Adipose tissue (tissue), 3 donors: ENCODE results near the gene RAI1. TPM values are rescaled to one million over a fixed set of nuclear protein-coding genes. Genes with fewer than 3 reads are reported as not detected.

Experiments used
- H3K27ac ChIP-seq: one replicate; pipeline ENCODE4 v1.5.1; 2013; ENCODE audit warnings: low read depth, low read length
- WGBS, 3 donors: extraction: QIAGEN DNeasy Blood & Tissue Kit; methylation state at CpG; one replicate each; pipeline ENCODE4 v1.1.7; 2013; 5-methylcytosine and 5-hydroxymethylcytosine counted together
- polyA plus RNA-seq, 3 donors: library from polyadenylated mRNA; stranded (reverse); fragments of 200-250 nt; gene quantifications; one replicate each; pipeline ENCODE4 v1.2.3, GENCODE V29; 2013
- donor health status: healthy with polysubstance abuse.
- donor health status: Bipolar disorder and iron deficiency.
- donor health status: healthy.

RAI1 gene
- polyA plus RNA-seq, 3 donors: 4.5 to 9.3 (median 6.4) TPM

- 84 to 91% (median 88%) methylated on average over 20 of the region's 20 CpGs for WGBS, 3 donors
- H3K27ac ChIP-seq: no peak overlapping the region
These were observed 85.0 kb downstream of the RAI1 start for GRCh38 chr17:17766077-17766743.

- WGBS, 3 donors: 78 to 91% (median 88%) methylated on average over 4 of the region's 4 CpGs
- H3K27ac ChIP-seq: no peak overlapping the region
These were observed 85.5 kb downstream of the RAI1 start for GRCh38 chr17:17766744-17767120.

GRCh38 chr17:17767154-17767869 lies 86.1 kb downstream of the RAI1 start:
- H3K27ac ChIP-seq: no peak overlapping the region

GRCh38 chr17:17767887-17768418 lies 86.7 kb downstream of the RAI1 start:
- no peak overlapping the region for H3K27ac ChIP-seq
- WGBS, 3 donors: 85 to 89% (median 85%) methylated on average over 6 of the region's 6 CpGs

More at GRCh38 chr17:17767154-17767869, 86.1 kb downstream of the RAI1 start:
- WGBS, 3 donors: 82 to 87% (median 87%) methylated on average over 7 of the region's 7 CpGs

- no peak overlapping the region for H3K27ac ChIP-seq
These were observed 87.3 kb downstream of the RAI1 start for GRCh38 chr17:17768424-17769088.

GRCh38 chr17:17769869-17770631 lies 88.8 kb downstream of the RAI1 start:
- 75 to 85% (median 85%) methylated on average over 23 to 25 of the region's 25 CpGs for WGBS, 3 donors
- no peak overlapping the region for H3K27ac ChIP-seq

More at GRCh38 chr17:17768424-17769088, 87.3 kb downstream of the RAI1 start:
- WGBS, 3 donors: 55 to 65% (median 60%) methylated on average over 14 of the region's 14 CpGs

- WGBS, 3 donors: 77 to 84% (median 78%) methylated on average over 13 of the region's 13 CpGs
- no peak overlapping the region for H3K27ac ChIP-seq
These were observed 89.4 kb downstream of the RAI1 start for GRCh38 chr17:17770632-17771044.

- 90 to 95% (median 93%) methylated on average over 10 of the region's 10 CpGs for WGBS, 3 donors
- H3K27ac ChIP-seq: no peak overlapping the region
These were observed 90.4 kb downstream of the RAI1 start for GRCh38 chr17:17771498-17772201.

GRCh38 chr17:17772231-17772630 lies 91.0 kb downstream of the RAI1 start:
- WGBS, 3 donors: 51 to 77% (median 67%) methylated on average over 3 of the region's 3 CpGs
- no peak overlapping the region for H3K27ac ChIP-seq

- WGBS, 3 donors: 41 to 75% (median 69%) methylated on average over 21 of the region's 21 CpGs
- no peak overlapping the region for H3K27ac ChIP-seq
These were observed 93.0 kb downstream of the RAI1 start for GRCh38 chr17:17774009-17774881.

GRCh38 chr17:17776889-17777288 lies 95.6 kb downstream of the RAI1 start:
- H3K27ac ChIP-seq: no peak overlapping the region
- 70 to 85% (median 81%) methylated on average over 3 of the region's 3 CpGs for WGBS, 3 donors

- no peak overlapping the region for H3K27ac ChIP-seq
- WGBS, 3 donors: 55 to 68% (median 61%) methylated on average over 8 of the region's 8 CpGs
These were observed 97.2 kb downstream of the RAI1 start for GRCh38 chr17:17778308-17779014.

- no peak overlapping the region for H3K27ac ChIP-seq
These were observed 97.9 kb downstream of the RAI1 start for GRCh38 chr17:17779015-17779611.

GRCh38 chr17:17780922-17781590 lies 99.8 kb downstream of the RAI1 start:
- WGBS, 3 donors: 34 to 71% (median 49%) methylated on average over 11 of the region's 11 CpGs
- H3K27ac ChIP-seq: no peak overlapping the region

More at GRCh38 chr17:17779015-17779611, 97.9 kb downstream of the RAI1 start:
- 60 to 73% (median 67%) methylated on average over 16 of the region's 16 CpGs for WGBS, 3 donors
